ENCODE data around the gene TGFB2. TPM values are rescaled to one million over a fixed set of nuclear protein-coding genes. Genes with fewer than 3 reads are reported as not detected.
A peak's percentile ranks its signal among the peaks of the same experiment; 100 is the strongest.

TGFB2 gene
- total RNA-seq, 1 experiment from 2014 or later, result 37.6 TPM

DNA sequence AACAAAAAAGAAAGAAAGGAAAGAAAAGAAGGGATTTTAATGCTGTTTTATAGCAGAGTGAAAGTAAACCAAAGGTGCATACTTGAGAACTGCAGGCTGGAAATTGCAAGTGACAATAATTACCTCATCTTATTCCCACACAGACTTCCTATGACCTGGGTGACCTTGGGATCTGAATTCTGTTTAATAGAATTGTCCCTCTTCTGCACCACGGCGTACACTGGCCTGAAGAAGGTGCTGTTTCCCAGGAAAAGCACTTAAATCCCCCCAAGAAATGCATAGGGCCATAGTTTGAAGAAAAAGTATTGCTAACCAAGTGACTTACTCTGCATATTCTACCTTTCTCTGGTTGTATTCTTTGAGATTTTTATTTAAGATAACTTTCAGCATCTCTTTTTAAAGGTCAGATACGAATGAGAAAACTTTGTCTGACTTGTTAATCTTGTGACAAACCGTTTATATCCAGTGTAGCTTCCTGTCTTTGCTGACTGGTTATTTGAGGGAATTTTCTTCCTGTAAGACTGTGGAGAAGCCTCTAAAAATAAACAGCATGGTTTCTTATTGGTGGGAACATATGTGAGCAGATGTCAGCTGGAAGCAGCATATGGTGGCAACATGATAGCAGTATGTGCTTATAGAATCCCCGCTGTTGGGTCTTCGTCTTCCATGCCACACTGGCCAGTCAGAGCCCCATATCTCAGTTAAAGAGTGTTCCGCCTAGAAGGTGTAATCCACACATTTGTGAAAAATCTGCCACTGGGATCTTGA lies 16.3 kb downstream of the TGFB2 start:
- Mint-ChIP-seq H3K9me3 (ENCODE audit: low read depth, unreplicated experiment) (no peaks in the 10 kb centered on the region), H3K4me3 (ENCODE audit: low read depth, unreplicated experiment) (no peak overlapping the region), H3K27me3 (ENCODE audit: unreplicated experiment) (no peaks in the 10 kb centered on the region), H3K27ac (ENCODE audit: unreplicated experiment) (no peak overlapping the region), H3K36me3 (ENCODE audit: insufficient read depth, unreplicated experiment) (peaks cover 4% of the 10 kb centered on the region), H3K4me1 (ENCODE audit: low read depth, unreplicated experiment) (peaks cover 52% of the 10 kb centered on the region)
- CTCF ChIA-PET, result no interaction called here
- intact Hi-C loops (cut with micrococcal nuclease; ENCODE audit: unreplicated experiment), result loop anchor here (5.0 kb wide), 2 partner anchors 186 to 346 kb away; no protein-coding TSS in a partner anchor
- TF ChIP-seq, protein P1, sequence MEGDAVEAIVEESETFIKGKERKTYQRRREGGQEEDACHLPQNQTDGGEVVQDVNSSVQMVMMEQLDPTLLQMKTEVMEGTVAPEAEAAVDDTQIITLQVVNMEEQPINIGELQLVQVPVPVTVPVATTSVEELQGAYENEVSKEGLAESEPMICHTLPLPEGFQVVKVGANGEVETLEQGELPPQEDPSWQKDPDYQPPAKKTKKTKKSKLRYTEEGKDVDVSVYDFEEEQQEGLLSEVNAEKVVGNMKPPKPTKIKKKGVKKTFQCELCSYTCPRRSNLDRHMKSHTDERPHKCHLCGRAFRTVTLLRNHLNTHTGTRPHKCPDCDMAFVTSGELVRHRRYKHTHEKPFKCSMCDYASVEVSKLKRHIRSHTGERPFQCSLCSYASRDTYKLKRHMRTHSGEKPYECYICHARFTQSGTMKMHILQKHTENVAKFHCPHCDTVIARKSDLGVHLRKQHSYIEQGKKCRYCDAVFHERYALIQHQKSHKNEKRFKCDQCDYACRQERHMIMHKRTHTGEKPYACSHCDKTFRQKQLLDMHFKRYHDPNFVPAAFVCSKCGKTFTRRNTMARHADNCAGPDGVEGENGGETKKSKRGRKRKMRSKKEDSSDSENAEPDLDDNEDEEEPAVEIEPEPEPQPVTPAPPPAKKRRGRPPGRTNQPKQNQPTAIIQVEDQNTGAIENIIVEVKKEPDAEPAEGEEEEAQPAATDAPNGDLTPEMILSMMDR (IDR thresholded peaks at IDR 0.05; ENCODE audit: unreplicated experiment), result peak; percentile 38
- no TSS peak for BruUV-seq (replicated peaks)
- DNase-seq, result no peak

DNA sequence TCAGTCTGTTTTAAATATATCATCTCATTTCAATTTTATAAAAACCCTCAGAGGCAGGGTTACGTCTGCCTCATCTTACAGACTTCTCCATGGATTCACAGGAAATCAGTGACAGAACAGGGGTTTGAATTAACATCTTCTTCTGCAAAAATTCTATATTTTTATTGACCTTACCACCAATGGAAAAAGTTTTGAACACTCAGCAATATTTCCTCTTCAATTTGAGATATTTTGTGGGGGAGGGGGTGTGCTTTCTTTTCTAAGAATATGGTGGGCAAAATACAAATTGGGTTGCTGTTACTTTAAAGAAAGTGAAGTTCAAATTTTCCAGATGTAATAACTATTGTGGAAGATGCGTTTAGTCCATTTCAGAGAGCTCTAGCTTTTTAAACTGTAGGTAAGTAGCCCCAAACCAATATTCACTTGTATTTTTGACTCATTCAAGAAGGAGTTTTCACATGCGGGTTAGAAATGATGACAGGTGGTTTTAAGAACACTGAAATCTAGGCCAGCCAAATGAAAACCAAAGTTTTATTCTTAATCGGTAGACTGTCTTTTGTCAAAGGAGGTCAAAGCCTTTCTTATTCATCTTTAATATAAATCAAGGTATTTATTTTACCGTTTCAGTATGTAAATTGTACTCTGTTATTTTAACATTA lies 17.4 kb downstream of the TGFB2 start:
- no peak overlapping the region for H3K27ac Mint-ChIP-seq (ENCODE audit: unreplicated experiment)
- BruUV-seq (replicated peaks), result no TSS peak
- intact Hi-C loops (cut with micrococcal nuclease; ENCODE audit: unreplicated experiment), result loop anchor here (5.0 kb wide), 2 partner anchors 185 to 345 kb away; no protein-coding TSS in a partner anchor

DNA sequence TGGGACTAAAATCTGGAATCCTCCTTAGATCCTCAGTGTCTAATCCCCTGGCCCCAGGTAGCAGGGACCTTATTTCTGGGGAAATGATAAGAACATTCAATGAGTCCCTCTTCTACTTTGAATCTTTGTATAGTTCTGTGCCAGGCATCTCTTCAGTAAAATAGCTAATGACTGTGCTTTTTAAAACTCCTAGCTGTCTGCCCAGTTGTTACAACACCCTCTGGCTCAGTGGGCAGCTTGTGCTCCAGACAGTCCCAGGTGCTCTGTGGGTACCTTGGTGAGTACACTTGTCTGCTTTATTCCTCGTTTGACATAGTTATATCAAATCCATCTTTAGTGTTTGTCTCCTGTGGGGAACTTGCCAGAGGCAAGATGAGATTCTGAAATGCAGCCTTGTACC lies 18.0 kb downstream of the TGFB2 start:
- H3K4me3 Mint-ChIP-seq (ENCODE audit: low read depth, unreplicated experiment), result no peak overlapping the region
- TF ChIP-seq, protein P1 (IDR thresholded peaks at IDR 0.05; ENCODE audit: unreplicated experiment), result no peak
- DNase-seq, result no peak
- CTCF ChIA-PET, result interaction anchor here (0.5 to 1.4 kb wide), 3 partner anchors 16 to 955 kb away, joined by 3 to 5 read pairs (median 3); no protein-coding TSS in a partner anchor
- intact Hi-C loops (cut with micrococcal nuclease; ENCODE audit: unreplicated experiment), result loop anchor here (5.0 kb wide), 2 partner anchors 184 to 344 kb away; no protein-coding TSS in a partner anchor
- no peak overlapping the region for H3K27ac Mint-ChIP-seq (ENCODE audit: unreplicated experiment)
- no peaks in the 10 kb centered on the region for H3K9me3 Mint-ChIP-seq (ENCODE audit: low read depth, unreplicated experiment)
- H3K4me1 Mint-ChIP-seq (ENCODE audit: low read depth, unreplicated experiment), result peaks cover 47% of the 10 kb centered on the region
- H3K36me3 Mint-ChIP-seq (ENCODE audit: insufficient read depth, unreplicated experiment), result peaks cover 9% of the 10 kb centered on the region
- H3K27me3 Mint-ChIP-seq (ENCODE audit: unreplicated experiment), result no peaks in the 10 kb centered on the region
- BruUV-seq (replicated peaks), result no TSS peak

More for the DNA sequence above, 17.4 kb downstream of the TGFB2 start:
- TF ChIP-seq, protein P1 (IDR thresholded peaks at IDR 0.05; ENCODE audit: unreplicated experiment), result no peak
- peaks cover 9% of the 10 kb centered on the region for H3K36me3 Mint-ChIP-seq (ENCODE audit: insufficient read depth, unreplicated experiment)
- no peak for DNase-seq
- peaks cover 53% of the 10 kb centered on the region for H3K4me1 Mint-ChIP-seq (ENCODE audit: low read depth, unreplicated experiment)
- no peak overlapping the region for H3K4me3 Mint-ChIP-seq (ENCODE audit: low read depth, unreplicated experiment)
- H3K9me3 Mint-ChIP-seq (ENCODE audit: low read depth, unreplicated experiment), result no peaks in the 10 kb centered on the region
- no peaks in the 10 kb centered on the region for H3K27me3 Mint-ChIP-seq (ENCODE audit: unreplicated experiment)
- CTCF ChIA-PET, result no interaction called here

DNA sequence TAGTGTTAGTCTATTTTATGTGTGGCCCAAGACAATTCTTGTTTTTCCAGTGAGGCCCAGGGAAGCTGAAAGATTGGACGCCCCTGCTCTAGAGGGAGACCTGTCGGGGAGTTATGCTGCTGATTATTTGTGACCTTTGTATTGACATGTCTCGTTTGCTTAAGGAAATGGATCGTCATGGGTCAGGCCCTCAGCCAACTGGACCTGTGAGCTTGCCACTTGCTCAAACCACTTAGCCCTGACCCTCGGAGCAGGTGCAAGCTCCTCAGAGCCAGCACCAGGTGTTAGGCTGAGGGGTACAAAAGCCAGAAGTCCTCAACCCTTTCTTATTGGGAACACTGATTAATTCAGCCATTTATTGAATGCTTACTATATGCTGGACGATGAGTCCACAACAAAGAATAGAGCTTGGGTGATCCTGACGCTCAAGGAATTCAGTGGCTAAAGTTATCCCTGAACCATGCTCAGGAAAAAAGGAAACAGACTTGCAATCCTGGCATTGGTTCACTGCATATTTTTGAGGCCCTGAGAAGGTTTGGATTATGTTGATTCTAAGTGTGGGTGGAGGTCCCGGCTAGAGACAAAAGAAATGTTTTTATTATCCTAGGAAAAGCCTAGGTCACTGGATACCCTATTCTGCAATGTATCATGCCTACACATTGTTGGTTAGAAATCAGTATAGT lies 19.0 kb downstream of the TGFB2 start:
- no TSS peak for BruUV-seq (replicated peaks)
- peaks cover 45% of the 10 kb centered on the region for H3K4me1 Mint-ChIP-seq (ENCODE audit: low read depth, unreplicated experiment)
- CTCF ChIA-PET, result interaction anchor here (0.6 to 1.4 kb wide), 3 partner anchors 17 to 182 kb away, joined by 3 to 4 read pairs (median 3); no protein-coding TSS in a partner anchor

More for the DNA sequence above, 19.0 kb downstream of the TGFB2 start:
- Mint-ChIP-seq H3K27ac (ENCODE audit: unreplicated experiment) (no peak overlapping the region), H3K9me3 (ENCODE audit: low read depth, unreplicated experiment) (no peaks in the 10 kb centered on the region), H3K27me3 (ENCODE audit: unreplicated experiment) (no peaks in the 10 kb centered on the region), H3K36me3 (ENCODE audit: insufficient read depth, unreplicated experiment) (peaks cover 9% of the 10 kb centered on the region), H3K4me3 (ENCODE audit: low read depth, unreplicated experiment) (no peak overlapping the region)
- TF ChIP-seq, protein P1 (IDR thresholded peaks at IDR 0.05; ENCODE audit: unreplicated experiment), result no peak
- no peak for DNase-seq
- intact Hi-C loops (cut with micrococcal nuclease; ENCODE audit: unreplicated experiment), result loop anchor here (5.0 kb wide), 2 partner anchors 183 to 343 kb away; no protein-coding TSS in a partner anchor
